Right hindlimb (tissue), 1 donor: ENCODE measurements around the gene KRTAP19-8.

Source experiments
- DNase-seq: peaks from one replicate; pipeline ENCODE4 v3.0.0-alpha.2; 2018

Gene KRTAP19-8

GRCh38 chr21:31011412-31011811, 26.9 kb downstream of the KRTAP19-8 start:
- no peak for DNase-seq

- DNase-seq, result no peak
These were observed 29.9 kb downstream of the KRTAP19-8 start for GRCh38 chr21:31008355-31008754.

GRCh38 chr21:31005019-31005418, 33.3 kb downstream of the KRTAP19-8 start:
- no peak for DNase-seq

GRCh38 chr21:31003471-31003870, 34.8 kb downstream of the KRTAP19-8 start:
- DNase-seq, result no peak

GRCh38 chr21:30997541-30997940, 40.7 kb downstream of the KRTAP19-8 start:
- DNase-seq, result no peak

- no peak for DNase-seq
These were observed 41.5 kb downstream of the KRTAP19-8 start for GRCh38 chr21:30996728-30997127.

GRCh38 chr21:30994932-30995331, 43.3 kb downstream of the KRTAP19-8 start:
- DNase-seq, result no peak

- DNase-seq, result no peak
These were observed 47.6 kb downstream of the KRTAP19-8 start for GRCh38 chr21:30990514-30991262.

GRCh38 chr21:30988706-30989105, 49.6 kb downstream of the KRTAP19-8 start:
- no peak for DNase-seq
